WERI-Rb-1 (cell line): ENCODE data around the gene BMPR2.
A peak's percentile ranks its signal among the peaks of the same experiment; 100 is the strongest.
"Not testable (repeated sequence)": the region's sequence is repeated elsewhere in the genome, so short reads cannot be mapped to it uniquely, and the experiment has no call there.

Experiments
- DNase-seq: peaks from one replicate; pipeline ENCODE4 v3.0.0-alpha.2; 2020
- H3K27ac ChIP-seq: fragments of 250-450 bp; sonication (Bioruptor Pico); 2 replicates; pipeline ENCODE4 v1.5.1; 2020; ENCODE audit warnings: mild to moderate bottlenecking, moderate library complexity
- H3K27me3 ChIP-seq: fragments of 250-450 bp; sonication (Bioruptor Pico); 2 replicates; pipeline ENCODE4 v1.5.1; 2021; ENCODE audit warnings: mild to moderate bottlenecking, low read depth, moderate library complexity; ENCODE audit not compliant: insufficient read depth, severe bottlenecking
- H3K36me3 ChIP-seq: fragments of 250-450 bp; sonication (Bioruptor Pico); 2 replicates; pipeline ENCODE4 v1.5.1; 2020; ENCODE audit warnings: mild to moderate bottlenecking, moderate library complexity
- H3K4me3 ChIP-seq: 2 replicates; pipeline ENCODE4 v1.5.1; 2011; ENCODE audit warnings: low read depth, mild to moderate bottlenecking, control low read depth, low read length
- H3K9me3 ChIP-seq: fragments of 250-450 bp; sonication (Bioruptor Pico); 2 replicates; pipeline ENCODE4 v1.5.1; 2021; ENCODE audit warnings: mild to moderate bottlenecking, moderate library complexity; ENCODE audit not compliant: severe bottlenecking
- CTCF ChIP-seq: IDR thresholded peaks from 2 replicates; pipeline ENCODE4 v1.5.1; 2011; ENCODE audit warnings: low read depth, mild to moderate bottlenecking, control low read depth, inconsistent platforms, low read length

The BMPR2 gene

GRCh38 chr2:202432776-202433175 is 56.6 kb downstream of the BMPR2 start:
- Histone ChIP-seq H3K9me3 (peaks cover 3% of the 10 kb centered on the region), H3K27ac (no peak overlapping the region), H3K36me3 (no peaks in the 10 kb centered on the region), H3K4me3 (no peak overlapping the region), H3K27me3 (no peaks in the 10 kb centered on the region)
- no peak for TF ChIP-seq CTCF
- DNase-seq, result no peak

GRCh38 chr2:202434472-202434871 is 58.3 kb downstream of the BMPR2 start:
- H3K4me3 ChIP-seq, result no peak overlapping the region
- no peaks in the 10 kb centered on the region for H3K27me3 ChIP-seq
- H3K27ac ChIP-seq, result no peak overlapping the region
- DNase-seq, result no peak
- peaks cover 2% of the 10 kb centered on the region for H3K9me3 ChIP-seq
- no peak for TF ChIP-seq CTCF
- no peaks in the 10 kb centered on the region for H3K36me3 ChIP-seq

- no peak for TF ChIP-seq CTCF
- no peak for DNase-seq
- Histone ChIP-seq H3K27ac (no peak overlapping the region), H3K9me3 (no peaks in the 10 kb centered on the region), H3K4me3 (no peak overlapping the region), H3K27me3 (no peaks in the 10 kb centered on the region), H3K36me3 (no peaks in the 10 kb centered on the region; the same call in 1 of the 2 replicates)
Measured at GRCh38 chr2:202436626-202437025, 60.5 kb downstream of the BMPR2 start.

- not testable (repeated sequence) for H3K4me3 ChIP-seq, H3K27me3 ChIP-seq, H3K36me3 ChIP-seq, DNase-seq, H3K9me3 ChIP-seq
- peak overlapping the region; percentile 7; the same call in 1 of the 2 replicates for H3K27ac ChIP-seq
Measured at GRCh38 chr2:202440117-202440516, 64.0 kb downstream of the BMPR2 start.

- Histone ChIP-seq H3K9me3 (no peaks in the 10 kb centered on the region), H3K27ac (no peak overlapping the region)
- no peak for TF ChIP-seq CTCF
Measured at GRCh38 chr2:202442882-202443281, 66.8 kb downstream of the BMPR2 start.

GRCh38 chr2:202444000-202444399 is 67.9 kb downstream of the BMPR2 start:
- Histone ChIP-seq H3K27ac (no peak overlapping the region), H3K36me3 (no peaks in the 10 kb centered on the region; the same call in 1 of the 2 replicates), H3K4me3 (no peak overlapping the region), H3K27me3 (no peaks in the 10 kb centered on the region), H3K9me3 (no peaks in the 10 kb centered on the region)
- no peak for TF ChIP-seq CTCF
- DNase-seq, result no peak

More at GRCh38 chr2:202442882-202443281, 66.8 kb downstream of the BMPR2 start:
- Histone ChIP-seq H3K27me3 (no peaks in the 10 kb centered on the region), H3K36me3 (no peaks in the 10 kb centered on the region; the same call in 1 of the 2 replicates), H3K4me3 (no peak overlapping the region)
- DNase-seq, result no peak
